Skeletal muscle satellite cell (primary cell): ENCODE results near the gene RIMBP3B. TPM values are rescaled to one million over a fixed set of nuclear protein-coding genes. Genes with fewer than 3 reads are reported as not detected.
A peak's percentile ranks its signal among the peaks of the same experiment; 100 is the strongest.
"Not testable (repeated sequence)": the region's sequence is repeated elsewhere in the genome, so short reads cannot be mapped to it uniquely, and the experiment has no call there.

Source experiments
- H3K27me3 ChIP-seq: 2 replicates; pipeline ENCODE4 v1.7.0; 2013; ENCODE audit warnings: low read length; ENCODE audit not compliant: control insufficient read depth, insufficient read depth
- H3K36me3 ChIP-seq: 2 replicates; pipeline ENCODE4 v1.7.0; 2013; ENCODE audit warnings: mild to moderate bottlenecking, control low read depth, low read length; ENCODE audit not compliant: insufficient read depth
- H3K4me1 ChIP-seq: 2 replicates; pipeline ENCODE4 v1.7.0; 2013; ENCODE audit warnings: low read length; ENCODE audit not compliant: control insufficient read depth, insufficient read depth
- H3K4me2 ChIP-seq: 2 replicates; pipeline ENCODE4 v1.7.0; 2013; ENCODE audit warnings: mild to moderate bottlenecking, low read length
- H3K4me3 ChIP-seq: 2 replicates; pipeline ENCODE4 v1.7.0; 2013; ENCODE audit warnings: low read length
- H3K9ac ChIP-seq: 2 replicates; pipeline ENCODE4 v1.7.0; 2013; ENCODE audit warnings: mild to moderate bottlenecking, low read depth, low read length, moderate library complexity
- H3K9me3 ChIP-seq: replicated peaks from 2 replicates; pipeline ENCODE4 v1.7.0; 2013; ENCODE audit warnings: mild to moderate bottlenecking, control low read depth, low read length
- small RNA-seq: library from RNA; depleted of rRNA; stranded (forward); fragments of <200 nt; gene quantifications from one replicate; pipeline ENCODE3, GENCODE V24; 2012

RIMBP3B gene

GRCh38 chr22:21418974-21419638 lies 35.6 kb downstream of the RIMBP3B start:
- not testable (repeated sequence) for H3K4me3 ChIP-seq, H3K36me3 ChIP-seq, H3K9ac ChIP-seq, H3K9me3 ChIP-seq, H3K27me3 ChIP-seq, H3K4me1 ChIP-seq
- H3K4me2 ChIP-seq, result peak overlapping the region; percentile 39

GRCh38 chr22:21420180-21420763 lies 36.7 kb downstream of the RIMBP3B start:
- H3K4me2 ChIP-seq, result peak overlapping the region; percentile 67
- not testable (repeated sequence) for H3K4me1 ChIP-seq, H3K27me3 ChIP-seq, H3K4me3 ChIP-seq, H3K36me3 ChIP-seq, H3K9ac ChIP-seq, H3K9me3 ChIP-seq

- not testable (repeated sequence) for H3K27me3 ChIP-seq, H3K36me3 ChIP-seq, H3K9ac ChIP-seq, H3K4me1 ChIP-seq, H3K4me3 ChIP-seq, H3K9me3 ChIP-seq, H3K4me2 ChIP-seq
These were observed 40.6 kb downstream of the RIMBP3B start for GRCh38 chr22:21424084-21424709.

- H3K9me3 ChIP-seq, H3K4me2 ChIP-seq, H3K27me3 ChIP-seq, H3K4me3 ChIP-seq, H3K36me3 ChIP-seq, H3K9ac ChIP-seq, H3K4me1 ChIP-seq: not testable (repeated sequence)
These were observed 51.1 kb downstream of the RIMBP3B start for GRCh38 chr22:21434378-21435233.

GRCh38 chr22:21435998-21436810 lies 52.7 kb downstream of the RIMBP3B start:
- peak overlapping the region; percentile 61 for H3K4me2 ChIP-seq
- H3K27me3 ChIP-seq, H3K4me1 ChIP-seq, H3K36me3 ChIP-seq, H3K9me3 ChIP-seq, H3K9ac ChIP-seq, H3K4me3 ChIP-seq: not testable (repeated sequence)

- not testable (repeated sequence) for H3K27me3 ChIP-seq, H3K9me3 ChIP-seq, H3K9ac ChIP-seq, H3K4me1 ChIP-seq, H3K4me3 ChIP-seq, H3K36me3 ChIP-seq, H3K4me2 ChIP-seq
These were observed 54.5 kb downstream of the RIMBP3B start for GRCh38 chr22:21438013-21438412.

Small RNAs within 50 kb of the gene (small RNA-seq; reads per million reads assigned to genes)
- not detected for gene RF00492
- gene RN7SKP63, result not detected
